SK-N-MC (cell line): ENCODE measurements around the gene KCNK13.

Experiments used
- DNase-seq: peaks from one replicate; pipeline ENCODE4 v3.0.0-alpha.2; 2011; ENCODE audit warnings: low read depth, low spot score
- H3K27ac ChIP-seq: fragments of 200-600 bp; sonication (generic); 2 replicates; pipeline ENCODE4 v1.5.1; 2016; ENCODE audit warnings: mixed run types
- H3K36me3 ChIP-seq: fragments of 200-600 bp; sonication (generic); 2 replicates; pipeline ENCODE4 v1.6.1; 2017; ENCODE audit warnings: antibody characterized with exemption, low read length, mixed read lengths; ENCODE audit not compliant: insufficient read depth
- H3K4me3 ChIP-seq: fragments of 200-600 bp; sonication (generic); 2 replicates; pipeline ENCODE4 v1.5.1; 2016
- H3K9ac ChIP-seq: fragments of 200-600 bp; sonication (generic); 2 replicates; pipeline ENCODE4 v1.8.0; 2017; ENCODE audit warnings: mixed run types, mixed read lengths; ENCODE audit not compliant: insufficient read length
- H3K9me3 ChIP-seq: fragments of 200-600 bp; sonication (generic); 2 replicates; pipeline ENCODE4 v1.6.1; 2017; ENCODE audit warnings: low read depth, mild to moderate bottlenecking, antibody characterized with exemption, low read length, moderate library complexity, mixed read lengths
- EZH2 ChIP-seq: fragments of 200-600 bp; sonication (generic); IDR thresholded peaks from one replicate; pipeline ENCODE4 v1.6.1; 2017; ENCODE audit warnings: antibody characterized with exemption
- FOXP2 ChIP-seq: optimal IDR thresholded peaks from 2 replicates; pipeline ENCODE3; 2011; ENCODE audit warnings: mild to moderate bottlenecking, moderate library complexity; ENCODE audit not compliant: insufficient read depth; ENCODE audit errors: extremely low read length, control extremely low read depth
- POLR2AphosphoS5 ChIP-seq: IDR thresholded peaks from 2 replicates; pipeline ENCODE4 v1.6.1; 2012; ENCODE audit warnings: mild to moderate bottlenecking, low read depth, low read length, borderline replicate concordance

Gene KCNK13

DNA sequence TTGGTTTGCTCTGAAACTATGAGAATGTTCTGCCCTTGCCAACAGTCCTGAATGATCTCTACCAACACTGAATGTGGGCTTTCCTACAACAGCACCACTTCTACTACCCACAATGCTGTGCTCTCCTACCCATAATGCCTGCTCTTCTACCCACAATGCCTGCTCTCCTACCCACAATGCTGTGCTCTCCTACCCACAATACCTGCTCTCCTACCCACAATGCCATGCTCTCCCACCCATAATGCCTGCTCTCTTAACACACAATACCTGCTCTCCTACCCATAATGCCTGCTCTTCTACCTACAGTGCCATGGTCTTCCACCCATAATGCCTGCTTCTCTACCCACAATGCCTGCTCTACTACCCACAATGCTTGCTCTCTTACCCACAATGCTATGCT lies 92.3 kb downstream of the KCNK13 start:
- Histone ChIP-seq H3K4me3 (no peak overlapping the region), H3K27ac (no peak overlapping the region), H3K36me3 (no peaks in the 10 kb centered on the region), H3K9ac (no peak overlapping the region), H3K9me3 (no peaks in the 10 kb centered on the region)
- no peak for DNase-seq
- no peak for TF ChIP-seq FOXP2
- no peak for TF ChIP-seq POLR2AphosphoS5
- no peak for TF ChIP-seq EZH2

DNA sequence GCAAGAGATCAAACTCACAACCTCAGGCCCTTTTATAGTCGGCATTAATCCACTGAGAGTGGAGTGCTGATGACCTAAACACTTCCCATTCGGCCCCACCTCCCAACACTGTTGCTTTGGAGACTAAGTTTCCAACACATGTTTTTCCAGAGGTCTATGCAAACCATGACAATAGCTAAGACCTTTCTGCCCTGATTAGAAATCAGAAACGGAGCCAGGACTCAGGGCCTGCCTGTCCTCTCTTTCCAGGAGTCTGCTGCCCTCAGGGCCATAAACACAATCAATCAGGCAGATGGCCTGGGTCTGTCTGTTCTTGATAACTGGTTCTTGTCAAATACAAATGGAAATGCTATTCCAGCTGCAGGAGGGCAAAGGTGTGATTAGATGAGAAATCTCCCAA lies 97.4 kb downstream of the KCNK13 start:
- TF ChIP-seq POLR2AphosphoS5 (no peak), FOXP2 (no peak), EZH2 (no peak)
- H3K36me3 ChIP-seq, result no peaks in the 10 kb centered on the region
- DNase-seq, result no peak

DNA sequence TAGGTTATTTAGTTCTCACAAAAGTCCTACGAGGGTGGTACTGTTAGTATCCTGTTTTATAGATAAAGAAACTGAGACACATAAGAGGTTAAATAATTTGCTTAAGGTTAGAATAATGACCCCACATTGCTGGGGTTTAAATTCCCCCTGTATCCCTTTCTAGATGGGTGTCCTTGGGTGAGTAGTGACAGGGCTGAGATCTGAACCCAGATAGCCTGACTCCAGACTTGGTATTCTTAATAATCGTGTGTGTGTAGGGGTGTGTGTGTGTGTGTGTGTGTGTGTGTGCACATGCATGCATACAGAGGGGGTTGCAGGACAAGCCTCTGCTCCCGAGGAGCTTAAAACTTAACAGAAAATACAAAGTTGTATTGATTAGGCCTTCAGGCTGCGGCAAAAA lies 97.9 kb downstream of the KCNK13 start:
- TF ChIP-seq FOXP2, result no peak
- no peak for TF ChIP-seq EZH2
- TF ChIP-seq POLR2AphosphoS5, result no peak

More for the DNA sequence above, 97.4 kb downstream of the KCNK13 start:
- Histone ChIP-seq H3K9me3 (no peaks in the 10 kb centered on the region), H3K27ac (no peak overlapping the region), H3K4me3 (no peak overlapping the region), H3K9ac (no peak overlapping the region)

DNA sequence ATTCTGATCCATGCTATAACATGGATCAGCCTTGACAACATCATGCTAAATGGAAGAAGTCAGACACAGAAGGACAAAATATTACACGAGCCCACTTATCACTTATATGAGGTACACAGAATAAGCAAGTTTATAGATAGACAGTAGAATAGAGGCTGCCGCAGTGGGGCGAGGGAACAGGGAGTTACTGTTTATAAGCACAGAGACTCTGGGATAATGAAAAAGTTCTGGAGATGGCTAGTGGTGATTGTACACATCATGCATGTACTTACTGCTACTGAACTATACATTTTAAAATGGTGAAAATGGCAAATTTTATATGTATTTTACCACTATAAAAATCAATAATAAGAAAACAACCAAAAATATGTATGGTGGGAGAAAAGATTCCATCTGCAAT lies 99.3 kb downstream of the KCNK13 start:
- no peak overlapping the region for H3K4me3 ChIP-seq
- H3K36me3 ChIP-seq, result no peaks in the 10 kb centered on the region
- H3K9me3 ChIP-seq, result no peaks in the 10 kb centered on the region
- no peak overlapping the region for H3K9ac ChIP-seq
- DNase-seq, result no peak
- no peak overlapping the region for H3K27ac ChIP-seq
- TF ChIP-seq POLR2AphosphoS5, result no peak
- no peak for TF ChIP-seq FOXP2
- no peak for TF ChIP-seq EZH2

More for the DNA sequence above, 97.9 kb downstream of the KCNK13 start:
- no peaks in the 10 kb centered on the region for H3K9me3 ChIP-seq
- H3K9ac ChIP-seq, result no peak overlapping the region
- no peaks in the 10 kb centered on the region for H3K36me3 ChIP-seq
- DNase-seq, result no peak
- H3K27ac ChIP-seq, result no peak overlapping the region
- H3K4me3 ChIP-seq, result no peak overlapping the region

DNA sequence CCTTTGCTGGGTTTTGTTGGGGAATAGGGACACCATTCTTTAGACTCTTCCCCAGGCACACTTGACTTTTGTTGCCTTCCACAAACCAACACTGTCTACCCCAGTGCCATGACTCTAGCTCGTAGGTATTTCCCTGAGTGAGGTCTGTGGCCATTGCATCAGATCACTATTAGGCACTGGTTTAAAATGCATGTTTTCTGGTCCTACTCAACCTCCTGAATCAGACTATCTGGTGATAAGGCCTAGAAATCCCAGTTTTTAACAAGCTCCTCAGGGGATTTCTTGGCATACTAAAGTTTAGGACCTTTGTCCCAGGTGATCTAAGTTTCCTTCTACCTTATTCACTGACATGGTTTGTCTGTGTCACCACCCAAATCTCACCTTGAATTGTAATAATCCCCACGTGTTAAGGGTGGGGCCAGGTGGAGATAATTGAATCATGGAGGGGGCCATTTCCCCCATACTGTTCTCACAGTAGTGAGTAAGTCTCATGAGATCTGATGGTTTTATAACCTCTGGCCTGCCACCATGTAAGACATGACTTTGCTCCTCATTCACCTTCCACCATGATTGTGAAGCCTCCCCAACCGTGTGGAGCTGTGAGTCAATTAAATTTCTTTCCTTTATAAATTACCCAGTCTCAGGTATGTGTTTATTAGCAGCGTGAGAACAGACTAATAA lies 106.8 kb downstream of the KCNK13 start:
- no peaks in the 10 kb centered on the region for H3K36me3 ChIP-seq
- no peak overlapping the region for H3K9ac ChIP-seq
- no peak for TF ChIP-seq POLR2AphosphoS5
- DNase-seq, result no peak
- no peak overlapping the region for H3K27ac ChIP-seq
- H3K4me3 ChIP-seq, result no peak overlapping the region
- no peaks in the 10 kb centered on the region for H3K9me3 ChIP-seq

DNA sequence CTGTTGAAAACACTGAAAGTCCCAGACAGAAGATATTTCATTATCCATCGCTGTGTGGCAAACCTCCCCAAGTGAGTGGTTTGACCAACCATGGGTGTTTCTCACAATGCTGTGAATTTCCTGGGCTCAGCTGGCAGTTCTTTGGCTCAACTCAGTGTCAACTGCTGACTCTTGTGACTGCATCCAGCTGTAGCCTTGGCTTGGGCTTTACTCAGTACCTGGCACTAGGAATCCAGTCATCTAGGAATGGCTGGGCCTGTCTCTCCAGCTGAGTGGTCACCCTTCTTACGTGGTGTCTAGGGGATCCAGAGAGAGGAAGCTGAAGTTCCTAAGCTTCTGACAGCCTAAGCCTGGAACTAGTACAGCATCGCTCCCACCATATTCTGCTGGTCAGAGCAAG lies 113.8 kb downstream of the KCNK13 start:
- no peaks in the 10 kb centered on the region for H3K36me3 ChIP-seq
- H3K27ac ChIP-seq, result no peak overlapping the region
- H3K9ac ChIP-seq, result no peak overlapping the region
- no peak for DNase-seq
- H3K4me3 ChIP-seq, result no peak overlapping the region
- no peak for TF ChIP-seq FOXP2
- TF ChIP-seq POLR2AphosphoS5, result no peak
- no peak for TF ChIP-seq EZH2
- H3K9me3 ChIP-seq, result no peaks in the 10 kb centered on the region

DNA sequence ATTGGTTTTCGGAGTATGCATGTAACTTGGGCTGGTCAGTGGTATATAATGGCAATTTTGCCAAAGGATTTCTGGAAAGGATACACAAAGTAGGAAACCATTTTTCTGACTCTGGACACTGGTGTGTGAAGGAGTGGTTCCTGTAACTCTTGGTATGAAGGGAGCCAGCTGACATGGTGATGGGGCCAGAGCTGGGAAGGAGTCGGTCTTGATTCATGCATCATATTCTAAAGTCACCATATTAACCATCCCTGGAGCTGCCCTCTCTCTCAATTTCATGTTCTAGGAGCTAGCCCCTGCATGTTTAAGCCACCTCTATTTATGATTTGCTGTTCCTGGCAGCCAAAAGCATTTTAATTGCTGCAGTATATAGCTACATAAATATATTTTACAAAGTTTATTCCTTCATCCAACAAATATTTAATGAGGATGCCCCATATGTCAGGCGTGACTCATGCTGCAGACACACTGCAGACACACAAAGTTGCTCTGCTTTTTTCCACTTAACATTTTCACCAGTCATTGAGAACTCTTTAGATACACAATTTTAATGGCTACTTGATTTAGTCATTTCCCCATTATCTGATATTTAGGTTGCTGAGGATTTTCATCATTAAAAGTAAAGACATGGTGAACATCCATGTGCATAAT lies 115.9 kb downstream of the KCNK13 start:
- Histone ChIP-seq H3K9ac (no peak overlapping the region), H3K27ac (no peak overlapping the region), H3K4me3 (no peak overlapping the region), H3K9me3 (no peaks in the 10 kb centered on the region), H3K36me3 (no peaks in the 10 kb centered on the region)
- TF ChIP-seq FOXP2 (no peak), EZH2 (no peak), POLR2AphosphoS5 (no peak)
- DNase-seq, result no peak

DNA sequence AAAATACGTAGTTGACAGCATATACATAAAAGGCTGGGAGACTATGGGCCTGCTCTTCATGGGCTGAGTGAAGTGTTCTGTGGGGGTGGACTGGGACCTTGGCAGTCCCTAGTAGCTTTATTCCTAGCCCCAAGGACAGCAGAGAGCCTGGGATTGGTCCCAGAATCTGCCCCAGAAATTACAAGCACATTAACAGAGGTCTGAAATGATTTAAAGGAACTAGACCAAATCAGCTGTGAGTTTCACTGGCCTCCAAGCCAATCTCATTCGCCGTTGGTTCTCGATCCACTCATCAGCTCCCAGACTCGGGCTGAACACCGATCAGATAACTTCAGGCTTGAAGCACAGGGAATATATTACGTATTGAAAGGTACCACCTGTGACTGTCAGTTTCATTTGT lies 117.6 kb downstream of the KCNK13 start:
- Histone ChIP-seq H3K36me3 (no peaks in the 10 kb centered on the region), H3K9me3 (no peaks in the 10 kb centered on the region), H3K9ac (no peak overlapping the region), H3K27ac (no peak overlapping the region), H3K4me3 (no peak overlapping the region)
- no peak for DNase-seq
- no peak for TF ChIP-seq POLR2AphosphoS5
- TF ChIP-seq EZH2, result no peak
- TF ChIP-seq FOXP2, result no peak
